Subcutaneous adipose tissue (tissue), 4 donors: ENCODE measurements around the gene MRGPRD. TPM values are rescaled to one million over a fixed set of nuclear protein-coding genes. Genes with fewer than 3 reads are reported as not detected.

Experiments
- CTCF ChIP-seq: fragments of 450-650 bp; IDR thresholded peaks from one replicate; pipeline ENCODE4 v1.5.1; 2016; ENCODE audit warnings: low read depth, mild to moderate bottlenecking, control low read depth, antibody characterized with exemption, moderate library complexity
- total RNA-seq, 4 donors: library from RNA; depleted of rRNA; stranded (reverse); fragments of >200 nt; gene quantifications; one replicate each; pipeline ENCODE4 v1.1.0, GENCODE V29; 2016

MRGPRD gene
- total RNA-seq, 4 donors from 2014 or later = not detected

GRCh38 chr11:68954836-68955606, 25.8 kb downstream of the MRGPRD start:
- TF ChIP-seq CTCF = no peak

GRCh38 chr11:68950762-68951161, 30.0 kb downstream of the MRGPRD start:
- no peak for TF ChIP-seq CTCF

- no peak for TF ChIP-seq CTCF
Measured at GRCh38 chr11:68950270-68950669, 30.5 kb downstream of the MRGPRD start.

GRCh38 chr11:68948935-68949334, 31.9 kb downstream of the MRGPRD start:
- no peak for TF ChIP-seq CTCF

- TF ChIP-seq CTCF = no peak
Measured at GRCh38 chr11:68948496-68948895, 32.3 kb downstream of the MRGPRD start.

- no peak for TF ChIP-seq CTCF
Measured at GRCh38 chr11:68947151-68947550, 33.6 kb downstream of the MRGPRD start.

GRCh38 chr11:68946416-68947090, 34.2 kb downstream of the MRGPRD start:
- TF ChIP-seq CTCF = no peak
